ENCODE measurements around the gene VILL.
A peak's percentile ranks its signal among the peaks of the same experiment; 100 is the strongest.

The VILL gene

DNA sequence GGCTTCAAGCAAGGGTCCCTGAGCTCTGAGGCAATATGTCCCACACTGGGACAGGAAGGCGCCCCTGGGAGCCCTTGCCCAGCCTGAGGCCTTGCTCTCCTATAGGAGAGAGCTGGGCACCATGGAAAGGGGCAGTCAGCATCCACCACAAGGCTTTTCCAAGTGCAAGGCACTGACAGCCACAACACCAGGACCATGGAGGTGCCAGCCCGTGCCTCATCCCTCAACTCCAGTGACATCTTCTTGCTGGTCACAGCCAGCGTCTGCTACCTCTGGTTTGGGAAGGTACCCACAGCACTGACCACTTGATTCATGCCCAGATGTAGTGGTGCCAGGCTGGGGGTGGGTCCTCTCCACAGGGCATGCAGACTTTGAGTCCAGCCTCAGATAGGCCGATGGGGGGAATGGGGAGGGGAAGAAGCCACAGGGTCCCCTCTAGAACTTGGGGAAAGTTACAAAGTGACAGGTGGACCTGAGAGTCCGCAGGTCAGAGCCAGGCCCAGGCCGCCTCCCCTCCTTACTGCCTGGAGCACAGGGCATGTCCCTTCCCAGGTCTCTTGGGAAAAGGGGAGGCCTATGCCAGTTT, 11.8 kb downstream of the VILL start:
- no peak for DNase-seq

DNA sequence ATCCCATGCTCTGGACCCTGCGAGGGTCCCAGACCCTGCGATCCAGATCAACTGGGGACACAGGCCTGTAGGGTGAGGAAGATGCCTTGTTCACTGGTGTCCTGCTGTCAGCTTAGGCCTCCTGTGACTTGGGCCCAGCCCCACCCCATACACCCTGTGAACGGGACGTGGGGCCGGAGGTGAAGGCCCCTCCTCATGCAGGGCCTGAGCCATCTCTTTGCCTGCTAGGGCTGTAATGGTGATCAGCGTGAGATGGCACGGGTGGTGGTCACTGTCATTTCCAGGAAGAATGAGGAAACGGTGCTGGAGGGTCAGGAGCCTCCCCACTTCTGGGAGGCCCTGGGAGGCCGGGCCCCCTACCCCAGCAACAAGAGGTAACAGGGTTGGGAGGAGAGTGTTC, 12.4 kb downstream of the VILL start:
- DNase-seq, result no peak

DNA sequence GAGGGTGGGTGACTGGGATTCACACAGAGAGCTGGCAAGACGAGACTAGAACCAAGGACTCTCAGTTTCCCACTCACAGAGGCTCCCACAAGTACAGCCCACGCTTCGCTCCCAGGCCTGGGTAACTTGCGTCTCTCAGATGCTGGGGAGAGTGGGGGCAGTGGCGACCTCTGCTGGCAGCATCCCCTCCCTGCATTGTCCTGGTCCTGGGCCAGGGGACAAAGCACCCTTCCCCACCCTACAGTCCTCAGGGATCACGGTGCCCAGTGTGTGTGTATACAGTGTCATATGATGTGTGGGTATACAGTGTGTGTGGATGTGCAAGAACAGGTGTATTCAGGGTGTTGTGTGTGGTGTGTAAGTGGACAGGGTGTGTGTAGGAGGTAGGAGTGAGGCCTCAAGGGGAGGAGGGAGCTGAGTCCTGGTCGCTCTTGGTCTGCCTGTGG, 12.8 kb downstream of the VILL start:
- no peak for DNase-seq

DNA sequence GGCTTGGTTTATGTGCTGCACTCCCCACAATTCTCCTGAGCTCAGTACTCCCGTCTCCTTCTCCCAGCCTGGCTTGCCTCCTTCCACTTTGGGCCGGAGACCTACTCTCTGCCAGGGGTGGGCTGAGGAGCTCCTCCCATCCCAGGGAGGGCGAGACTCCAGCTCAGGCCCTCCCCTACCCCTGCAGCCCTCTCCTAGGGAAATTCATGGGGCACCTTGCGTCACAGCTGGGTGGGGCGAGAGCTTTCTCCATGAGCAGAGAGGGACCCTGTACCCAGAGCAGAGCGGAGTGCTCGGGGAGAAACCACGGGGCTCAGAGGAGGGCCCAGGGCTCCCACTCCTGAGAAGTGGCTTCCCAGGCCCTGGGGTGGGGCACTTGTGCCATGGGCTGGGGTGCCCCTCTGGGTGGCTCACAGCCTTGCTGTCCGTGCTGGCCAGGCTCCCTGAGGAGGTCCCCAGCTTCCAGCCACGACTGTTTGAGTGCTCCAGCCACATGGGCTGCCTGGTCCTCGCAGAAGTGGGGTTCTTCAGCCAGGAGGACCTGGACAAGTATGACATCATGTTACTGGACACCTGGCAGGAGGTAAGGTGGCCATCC, 13.3 kb downstream of the VILL start:
- no peak for DNase-seq

DNA sequence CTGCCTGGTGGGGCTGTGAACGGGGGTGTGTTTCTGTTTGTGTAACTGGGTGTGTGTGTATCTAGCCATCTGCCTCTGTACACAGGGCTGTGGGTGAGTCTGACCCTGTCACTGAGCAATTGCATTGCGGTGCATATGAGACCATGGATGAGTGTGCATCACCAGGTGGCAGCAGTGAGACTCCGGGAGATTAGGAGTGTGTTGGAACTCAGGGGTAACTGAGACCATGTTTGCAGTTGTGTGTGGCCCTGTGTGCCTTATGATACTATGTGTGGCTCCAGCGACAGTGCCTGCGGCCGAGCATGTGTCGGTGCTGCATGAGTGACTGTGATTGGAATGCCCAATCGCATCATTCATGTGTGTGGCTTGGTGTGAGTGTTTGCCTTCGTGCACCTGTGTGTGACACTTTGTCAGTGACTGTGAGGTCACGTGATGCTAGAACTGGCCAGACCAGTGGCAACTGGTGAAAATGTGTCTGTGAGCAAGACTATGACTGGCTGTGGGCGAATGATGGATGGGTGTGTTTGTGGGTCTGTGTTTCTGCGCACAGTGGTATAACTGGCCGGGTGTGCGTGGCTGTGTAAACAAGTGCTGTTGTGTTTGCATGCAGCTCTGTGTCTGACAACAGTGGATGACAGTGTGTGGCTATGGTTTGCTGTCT, 14.0 kb downstream of the VILL start:
- DNase-seq, result peak; percentile 64

DNA sequence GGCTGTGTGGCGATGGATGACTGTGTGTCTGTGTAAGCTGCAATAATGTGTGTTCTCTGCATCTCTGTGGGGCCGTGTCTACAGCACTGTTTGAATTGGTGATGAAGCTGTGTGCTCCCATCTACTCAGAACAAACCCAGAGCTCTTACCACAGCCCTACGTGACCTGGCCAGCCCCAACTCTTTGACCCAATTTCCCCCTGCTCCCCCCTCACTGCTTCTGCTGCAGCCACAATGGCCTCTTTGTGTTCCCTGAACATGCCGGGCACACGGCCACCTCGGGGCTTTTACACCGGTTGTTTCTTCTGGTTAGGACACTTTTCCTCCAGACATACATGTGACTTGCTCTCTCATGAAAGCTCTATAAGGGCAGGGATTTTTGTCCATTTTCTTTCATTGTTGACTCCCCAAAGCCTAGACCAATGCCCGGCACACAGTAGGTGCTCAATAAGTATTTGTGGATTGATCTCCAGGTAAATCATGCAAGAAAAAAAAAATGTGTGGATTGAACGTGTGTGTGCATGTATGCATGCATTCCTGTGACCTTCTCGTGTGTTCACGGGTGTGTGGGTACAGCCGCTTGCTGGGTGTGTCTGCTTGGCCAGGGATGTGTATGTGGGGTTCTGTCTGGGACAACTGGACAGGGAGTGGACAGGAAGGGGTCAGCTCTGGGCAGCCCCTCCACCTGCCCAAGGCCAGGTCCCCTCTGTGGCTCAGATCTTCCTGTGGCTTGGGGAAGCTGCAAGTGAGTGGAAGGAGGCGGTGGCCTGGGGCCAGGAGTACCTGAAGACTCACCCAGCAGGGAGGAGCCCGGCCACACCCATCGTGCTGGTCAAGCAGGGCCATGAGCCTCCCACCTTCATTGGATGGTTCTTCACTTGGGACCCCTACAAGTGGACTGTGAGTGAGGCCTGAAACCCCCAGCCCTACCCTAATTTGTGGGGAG, 14.8 kb downstream of the VILL start:
- DNase-seq, result no peak

DNA sequence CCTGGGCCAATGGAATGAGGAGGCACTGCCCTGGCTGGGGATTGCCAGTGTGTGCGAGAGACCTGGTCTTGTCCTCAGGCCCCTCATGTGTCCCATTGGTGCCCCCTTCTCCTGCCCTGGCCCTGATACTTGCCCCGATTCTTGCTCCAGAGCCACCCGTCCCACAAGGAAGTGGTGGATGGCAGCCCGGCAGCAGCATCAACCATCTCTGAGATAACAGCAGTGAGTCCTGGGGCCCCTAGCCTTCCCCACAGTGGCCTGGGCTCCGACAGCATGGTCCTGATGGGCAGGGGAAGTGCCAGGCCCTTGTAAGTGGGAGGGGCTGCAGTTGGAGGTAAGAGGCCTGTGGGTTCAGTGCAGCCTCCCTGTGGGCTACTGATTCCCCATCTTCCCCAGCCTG, 15.4 kb downstream of the VILL start:
- no peak for DNase-seq

DNA sequence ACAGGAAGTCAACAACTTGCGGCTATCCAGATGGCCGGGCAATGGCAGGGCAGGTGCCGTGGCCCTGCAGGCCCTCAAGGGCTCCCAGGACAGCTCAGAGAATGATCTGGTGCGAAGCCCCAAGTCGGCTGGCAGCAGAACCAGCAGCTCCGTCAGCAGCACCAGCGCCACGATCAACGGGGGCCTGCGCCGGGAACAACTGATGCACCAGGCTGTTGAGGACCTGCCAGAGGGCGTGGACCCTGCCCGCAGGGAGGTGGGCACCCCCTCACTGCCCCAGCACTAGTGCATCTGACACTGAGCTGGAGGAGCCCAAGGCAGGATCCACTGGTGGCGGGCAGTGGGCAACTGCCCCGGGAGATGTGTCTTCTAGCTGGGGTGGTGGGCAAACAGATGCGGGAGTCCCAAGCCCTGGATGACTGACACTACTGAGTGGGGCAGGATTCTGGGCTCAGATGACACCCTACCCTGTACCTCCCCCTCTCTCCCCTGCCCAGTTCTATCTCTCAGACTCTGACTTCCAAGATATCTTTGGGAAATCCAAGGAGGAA, 15.9 kb downstream of the VILL start:
- DNase-seq, result no peak

DNA sequence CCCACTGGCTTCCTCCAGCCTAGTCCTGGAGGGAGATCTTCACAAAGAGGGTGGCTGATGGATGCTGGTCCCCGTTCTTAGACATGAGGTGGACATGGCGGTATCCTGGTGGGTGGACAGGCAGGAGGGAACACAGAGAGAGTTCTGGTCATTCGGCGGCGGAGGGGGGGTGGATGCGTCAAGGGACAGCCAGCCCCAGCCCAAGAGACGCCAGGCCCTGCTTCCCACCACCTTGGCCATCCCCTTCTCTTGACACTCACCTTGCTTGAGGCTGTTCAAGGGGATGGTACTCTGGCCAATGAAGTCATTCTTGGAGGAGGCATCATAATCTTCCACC, 17.1 kb downstream of the VILL start:
- no peak for DNase-seq

DNA sequence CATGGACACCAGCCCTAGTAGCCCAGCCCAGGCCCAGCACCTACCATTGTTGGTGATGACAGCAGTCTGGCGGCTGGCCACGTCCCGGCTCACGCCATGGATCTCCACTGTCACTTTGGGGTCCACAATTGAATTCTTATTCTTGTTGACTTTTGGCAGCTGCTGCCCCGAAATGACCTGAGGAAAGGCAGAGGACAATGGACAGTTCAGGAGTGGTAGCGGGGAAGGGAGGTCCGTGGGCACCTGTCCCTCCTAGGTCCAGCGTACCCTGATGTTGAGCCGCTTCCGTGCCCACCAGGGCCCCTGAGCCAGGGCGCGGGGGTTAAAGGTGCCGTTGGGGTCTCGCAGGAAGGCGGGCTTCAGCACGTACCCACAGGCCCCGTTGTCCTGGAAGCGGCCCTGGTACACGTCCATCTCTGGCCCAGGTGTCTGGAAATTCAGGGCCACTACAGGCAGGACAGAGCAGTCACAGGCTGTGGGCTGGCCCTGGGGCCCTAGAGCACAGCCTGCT, 17.7 kb downstream of the VILL start:
- no peak for DNase-seq

DNA sequence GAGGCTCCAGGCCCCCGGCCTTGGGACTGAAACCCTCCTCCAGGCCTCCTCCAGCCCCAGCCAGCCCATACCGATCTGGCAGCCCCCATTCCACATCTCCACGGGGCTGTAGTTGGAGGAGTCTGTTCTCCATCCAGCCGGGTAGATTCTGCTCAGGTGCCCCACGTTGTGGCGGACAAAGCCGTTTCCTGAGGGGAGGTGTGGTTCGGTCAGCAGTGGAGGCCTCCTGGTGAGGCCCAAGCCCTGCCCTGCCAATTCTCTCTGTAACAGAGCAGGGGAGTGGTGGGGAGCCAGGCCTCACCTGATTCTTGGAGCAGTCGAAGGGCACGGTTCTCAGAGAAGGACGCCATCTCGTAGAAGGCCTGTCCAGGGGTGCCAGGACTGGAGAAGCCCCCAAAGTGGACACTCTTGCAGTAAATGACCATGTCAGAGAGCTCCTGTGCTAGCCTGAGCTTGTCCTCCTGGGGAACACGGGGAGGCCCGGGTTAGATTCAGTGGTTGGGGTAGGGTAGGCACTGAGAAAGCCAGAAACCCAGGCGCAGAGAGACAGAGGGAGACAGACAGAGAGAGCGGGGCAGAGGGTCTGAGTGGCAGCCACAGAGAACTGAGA, 18.5 kb downstream of the VILL start:
- no peak for DNase-seq

DNA sequence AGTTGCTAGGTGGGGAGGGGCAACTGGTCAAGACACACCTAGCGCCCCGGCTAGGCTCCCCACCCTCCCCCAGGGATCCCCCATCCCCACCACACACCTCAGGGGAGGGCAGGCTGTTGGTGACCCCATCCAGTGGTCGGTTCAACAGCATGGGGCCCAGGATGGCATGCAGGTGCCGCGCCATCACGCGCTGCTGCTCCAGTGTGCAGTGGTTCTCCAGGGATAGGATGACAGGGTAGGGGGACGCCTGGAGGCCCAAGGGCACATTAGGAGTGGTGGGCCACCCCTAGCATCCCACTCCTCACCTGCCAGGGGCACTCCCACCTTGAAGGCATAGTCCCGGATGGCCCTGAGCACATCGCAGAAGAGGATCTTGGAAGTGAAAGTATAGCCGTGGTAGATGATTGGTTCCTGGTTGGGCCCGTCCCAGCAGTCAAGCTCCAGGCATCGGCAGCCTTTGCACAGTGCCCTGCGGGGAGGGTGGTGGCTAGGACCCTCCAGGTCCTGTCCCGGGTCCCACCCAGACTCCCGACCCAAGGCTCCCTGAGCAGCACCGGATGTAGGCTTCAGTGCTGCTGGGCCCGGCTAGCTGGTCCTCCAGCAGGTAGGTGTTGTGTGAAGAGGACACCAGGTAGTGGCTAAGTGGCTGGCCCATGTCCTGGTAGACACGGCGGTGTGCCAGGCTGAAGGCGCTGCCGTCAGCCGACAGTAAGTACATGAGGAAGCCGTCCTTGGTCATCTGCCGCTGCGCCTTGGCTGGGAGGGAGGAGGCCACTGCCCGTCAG, 19.4 kb downstream of the VILL start:
- no peak for DNase-seq

DNA sequence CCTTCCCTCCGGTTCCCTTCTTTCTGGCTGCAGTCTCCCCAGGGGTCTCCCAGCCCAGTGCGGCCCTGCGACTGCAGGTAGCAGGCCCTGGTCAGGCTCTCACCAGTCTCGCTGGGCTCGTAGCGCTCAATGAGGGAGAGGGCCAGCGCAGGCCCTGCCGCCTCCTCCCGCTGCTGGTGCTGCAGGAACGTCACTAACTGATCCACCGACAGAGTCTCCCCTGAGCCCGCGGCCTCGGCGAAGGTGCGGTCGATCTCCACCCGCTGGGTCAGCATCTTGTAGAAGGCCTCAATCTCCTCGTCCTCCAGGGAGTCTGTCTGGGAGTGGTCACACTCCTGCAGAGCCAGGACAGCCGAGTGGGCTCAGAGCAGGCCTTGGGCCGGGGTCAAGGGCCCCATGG, 20.5 kb downstream of the VILL start:
- DNase-seq, result no peak

DNA sequence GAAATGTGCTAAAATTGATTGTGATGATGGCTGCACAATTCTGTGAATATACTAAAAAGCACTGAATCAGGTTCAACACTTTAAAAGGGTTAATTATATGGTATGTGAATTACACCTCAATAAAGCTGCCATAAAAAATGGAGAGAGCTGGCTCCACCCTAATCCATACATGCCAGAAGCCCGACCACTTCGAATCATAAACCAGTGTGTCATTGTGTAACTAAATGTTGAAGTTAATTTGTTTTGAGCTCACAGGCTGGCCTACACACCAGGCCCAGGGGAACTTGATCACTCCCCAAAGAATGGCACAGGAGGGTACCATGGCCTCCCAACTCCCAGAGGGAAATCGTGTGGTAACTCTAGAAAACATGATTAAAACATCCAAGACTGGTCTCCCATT, 24.9 kb downstream of the VILL start:
- DNase-seq, result no peak

DNA sequence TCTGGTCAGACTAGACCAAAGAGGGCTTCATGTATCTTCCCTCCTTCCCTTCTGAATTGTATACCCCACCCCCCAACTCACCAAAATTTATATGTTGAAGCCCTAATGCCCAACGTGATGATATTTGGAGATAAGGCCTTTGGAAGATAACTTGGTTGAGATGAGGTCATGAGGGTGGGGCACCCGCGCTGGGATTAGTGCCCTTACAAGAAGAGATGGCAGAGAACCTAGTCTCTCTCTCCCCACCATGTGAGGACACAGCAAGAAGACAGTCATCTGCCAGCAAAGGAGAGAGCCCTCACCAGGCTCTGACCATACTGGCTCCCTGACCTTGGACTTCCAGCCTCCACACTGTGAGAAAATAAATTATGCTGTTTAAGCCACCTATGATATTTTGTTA, 25.4 kb downstream of the VILL start:
- DNase-seq, result no peak

DNA sequence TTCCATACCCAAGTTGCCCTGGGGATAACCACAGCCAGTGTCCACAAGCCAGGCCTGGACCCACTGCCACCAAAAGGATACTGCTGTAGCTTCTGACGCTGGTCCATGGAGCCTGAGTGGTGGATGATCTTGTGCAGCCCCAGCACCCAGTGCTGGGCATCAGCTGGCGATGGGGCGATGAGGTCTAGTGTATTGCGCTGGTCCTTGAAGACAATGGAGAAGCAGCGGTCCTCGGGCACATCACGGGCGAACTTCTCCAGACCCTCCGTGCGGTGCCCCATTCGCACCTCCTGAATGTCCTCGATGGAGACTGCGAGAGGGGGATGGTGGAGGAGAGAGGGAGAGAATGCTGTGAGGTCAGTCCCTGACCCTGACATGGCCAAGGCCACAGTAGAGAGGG, 25.8 kb downstream of the VILL start:
- DNase-seq, result no peak

DNA sequence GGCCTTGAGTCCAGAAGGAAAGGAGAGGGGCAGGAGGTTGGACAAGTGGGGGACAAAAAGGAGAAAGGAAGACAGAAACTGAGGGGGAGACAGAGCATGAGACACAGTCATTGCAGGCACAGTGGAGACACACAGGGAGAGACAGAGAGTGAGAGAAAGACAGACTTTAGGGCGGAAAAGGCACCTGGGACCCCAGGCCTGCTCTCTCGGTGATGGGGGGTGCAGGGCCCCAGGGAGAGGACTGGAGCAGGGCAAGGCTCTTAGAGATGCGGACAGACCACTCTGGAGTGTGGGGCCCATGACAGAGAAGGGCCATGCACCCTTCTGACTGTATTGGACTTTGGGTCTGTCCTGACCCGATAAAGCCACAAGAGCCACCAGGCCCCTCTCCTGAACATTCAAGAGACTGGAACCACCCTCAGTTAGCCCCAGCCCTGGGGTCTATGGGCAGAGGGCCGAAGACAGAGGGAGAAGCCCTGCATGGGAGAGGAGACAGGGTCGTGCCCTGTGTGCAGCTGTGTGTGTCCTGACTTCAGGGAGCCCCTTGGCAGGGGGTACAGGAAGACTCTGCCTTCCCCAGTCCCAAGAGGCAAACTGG, 26.4 kb downstream of the VILL start:
- DNase-seq, result no peak

DNA sequence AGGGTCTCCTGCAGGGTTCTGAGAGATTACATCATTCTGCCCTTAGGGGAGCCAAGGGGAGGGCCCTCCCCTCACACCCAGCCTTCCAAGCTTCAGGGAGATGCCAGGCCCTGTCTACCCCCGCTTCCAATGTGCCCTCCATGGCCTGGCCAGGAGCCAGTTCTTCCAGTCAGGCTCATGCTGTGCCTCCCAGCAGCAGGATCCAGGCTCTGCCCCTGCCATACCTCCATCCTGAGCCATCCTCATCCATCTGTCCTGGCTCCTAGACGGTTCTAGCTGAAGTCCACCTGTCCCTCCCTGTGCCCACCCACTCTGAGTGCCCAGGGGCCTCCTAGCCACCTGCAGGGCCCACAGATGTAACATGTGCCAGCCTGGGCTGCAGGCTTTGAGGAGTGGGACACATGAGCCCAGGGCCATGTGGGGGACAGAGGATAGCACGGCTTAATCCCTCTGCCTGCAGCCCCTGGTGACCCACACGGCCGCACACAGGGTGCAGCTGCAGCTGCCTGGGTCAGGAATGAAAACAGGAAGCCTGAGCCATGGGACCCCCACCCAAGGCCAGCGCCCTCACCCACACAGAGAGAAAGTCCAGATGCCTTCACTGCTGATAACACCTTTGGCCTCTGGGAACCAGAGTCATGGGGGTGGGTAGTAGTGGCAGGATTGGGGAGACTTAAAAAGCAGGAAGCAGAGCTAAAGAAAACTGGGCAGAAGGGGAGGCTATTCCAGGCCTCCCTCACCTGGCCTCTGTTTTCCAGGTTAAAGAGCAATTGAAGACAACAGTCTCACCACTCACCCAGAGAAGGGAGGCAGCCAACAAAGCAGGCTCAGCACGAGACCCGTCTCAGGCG, 27.1 kb downstream of the VILL start:
- no peak for DNase-seq

DNA sequence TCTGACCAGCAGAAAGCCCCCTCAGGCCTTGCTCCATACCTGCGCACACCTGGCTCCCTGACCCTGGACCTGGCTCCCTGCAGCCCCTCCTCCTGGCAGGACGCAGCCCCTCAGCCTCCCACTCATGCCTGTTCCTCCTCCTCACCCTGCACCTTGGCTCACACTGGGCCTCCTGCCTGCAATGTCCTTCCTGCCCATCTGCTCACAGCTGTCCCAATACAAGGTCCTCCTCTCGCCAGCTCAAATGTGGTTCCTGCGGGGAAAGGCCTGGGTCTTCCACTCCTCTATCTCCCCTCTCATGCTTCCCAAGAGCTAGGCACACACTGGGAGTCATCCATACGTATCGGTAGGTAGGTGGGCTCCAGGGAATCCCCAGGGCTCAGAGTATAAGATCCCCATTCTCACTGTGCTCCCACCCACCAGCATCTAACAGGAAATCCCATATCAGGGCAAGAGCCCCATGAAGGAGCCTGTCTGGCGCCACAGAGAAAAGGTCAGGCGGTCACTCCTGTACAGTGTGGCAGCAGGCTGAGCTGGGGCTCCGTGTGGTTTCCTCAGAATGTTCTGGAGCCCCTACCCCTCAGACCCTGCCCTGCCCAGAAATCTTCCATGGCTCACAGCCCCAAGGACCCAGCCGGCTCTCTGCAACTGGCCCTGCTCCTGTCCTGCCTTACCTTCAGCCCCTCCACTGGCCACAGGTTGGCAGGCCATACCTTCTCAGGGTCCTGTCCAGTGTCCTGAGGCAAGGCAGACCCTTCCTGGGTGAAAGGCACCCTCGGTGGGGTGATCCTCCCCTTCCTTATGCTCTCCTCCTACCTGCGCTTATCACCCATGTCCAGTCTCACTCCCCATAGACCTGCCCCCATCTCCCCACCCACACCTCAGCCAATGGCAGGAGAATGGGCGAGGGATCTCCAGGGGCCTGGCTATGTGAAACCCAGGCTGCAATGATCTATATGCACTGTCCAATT, 28.0 kb downstream of the VILL start:
- no peak for DNase-seq
